Thymus (tissue), 11 donors: ENCODE data around the gene CEP295NL. TPM values are rescaled to one million over a fixed set of nuclear protein-coding genes. Genes with fewer than 3 reads are reported as not detected.

Experiments used
- DNase-seq, 9 donors: peaks; one replicate each; pipeline ENCODE4 v3.0.0-alpha.2; 2013; ENCODE audit warnings: low spot score in 9 of 9, low read depth in 6 of 9, missing footprints in 1 of 9
- H3K27ac ChIP-seq, 2 donors: one replicate each; pipeline ENCODE4 v1.5.1; 2013; ENCODE audit warnings: control low read depth in 1 of 2, low read depth in 1 of 2, low read length in 1 of 2, mild to moderate bottlenecking in 1 of 2, moderate library complexity in 1 of 2
- H3K27me3 ChIP-seq, 2 donors: one replicate each; pipeline ENCODE4 v1.5.1; 2013; ENCODE audit warnings: low read length in 1 of 2; ENCODE audit not compliant: control insufficient read depth in 2 of 2, insufficient read depth in 1 of 2
- H3K36me3 ChIP-seq, 2 donors: one replicate each; pipeline ENCODE4 v1.5.1; 2013; ENCODE audit warnings: low read length in 1 of 2, mild to moderate bottlenecking in 1 of 2, moderate library complexity in 1 of 2; ENCODE audit not compliant: control insufficient read depth in 2 of 2, insufficient read depth in 2 of 2
- H3K4me1 ChIP-seq, 2 donors: one replicate each; pipeline ENCODE4 v1.5.1; 2013; ENCODE audit warnings: low read length in 2 of 2; ENCODE audit not compliant: control insufficient read depth in 2 of 2, insufficient read depth in 2 of 2
- H3K4me3 ChIP-seq, 2 donors: one replicate each; pipeline ENCODE4 v1.5.1; 2013; ENCODE audit warnings: low read length in 2 of 2, control low read depth in 1 of 2, mild to moderate bottlenecking in 1 of 2
- H3K9me3 ChIP-seq, 2 donors: one replicate each; pipeline ENCODE4 v1.5.1; 2013; ENCODE audit warnings: low read length in 1 of 2, mild to moderate bottlenecking in 1 of 2; ENCODE audit not compliant: control insufficient read depth in 2 of 2, insufficient read depth in 1 of 2
- WGBS: extraction: QIAGEN DNeasy Blood & Tissue Kit; methylation state at CpG from one replicate; pipeline ENCODE4 v1.1.7; 2013; 5-methylcytosine and 5-hydroxymethylcytosine counted together
- polyA plus RNA-seq: library from polyadenylated mRNA; stranded (reverse); fragments of 200-250 nt; gene quantifications from one replicate; pipeline ENCODE4 v1.2.3, GENCODE V29; 2013
- total RNA-seq: library from RNA; stranded (reverse); fragments of 120-200 nt; gene quantifications from one replicate; pipeline ENCODE4 v1.2.4, GENCODE V29; 2013
- donor health status: healthy.

Gene CEP295NL
- total and polyA plus RNA-seq, 2 donors, result 0.38 to 0.50 TPM

DNA sequence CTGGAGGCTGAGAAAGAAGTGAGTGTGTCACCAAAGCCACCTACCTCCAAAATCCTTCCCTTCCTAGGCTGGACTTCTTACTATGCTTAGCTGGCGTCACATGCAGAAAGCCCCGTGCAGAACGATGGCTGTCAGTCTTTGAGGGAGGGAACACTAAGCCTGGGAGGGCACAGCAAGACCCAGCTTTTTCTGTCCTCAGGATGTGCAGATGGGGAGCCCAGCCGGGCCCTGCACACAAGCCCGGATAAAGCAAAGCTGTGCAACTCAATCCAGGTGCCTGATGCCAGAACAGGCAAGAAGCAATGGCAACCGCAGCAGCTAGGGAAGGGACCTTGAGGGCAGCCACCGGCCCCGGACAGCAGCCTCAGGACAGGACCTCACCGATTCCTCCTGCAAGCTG lies 48.5 kb downstream of the CEP295NL start:
- Histone ChIP-seq H3K27me3 (no peaks in the 10 kb centered on the region), H3K27ac (no peak overlapping the region), H3K36me3 (peaks cover 46 to 60% of the 10 kb centered on the region in 2 donors), H3K4me3 (no peak overlapping the region), H3K4me1 (no peaks in the 10 kb centered on the region), H3K9me3 (no peaks in the 10 kb centered on the region)
- 96% methylated on average over 9 of the region's 9 CpGs for WGBS
- no peak for DNase-seq

DNA sequence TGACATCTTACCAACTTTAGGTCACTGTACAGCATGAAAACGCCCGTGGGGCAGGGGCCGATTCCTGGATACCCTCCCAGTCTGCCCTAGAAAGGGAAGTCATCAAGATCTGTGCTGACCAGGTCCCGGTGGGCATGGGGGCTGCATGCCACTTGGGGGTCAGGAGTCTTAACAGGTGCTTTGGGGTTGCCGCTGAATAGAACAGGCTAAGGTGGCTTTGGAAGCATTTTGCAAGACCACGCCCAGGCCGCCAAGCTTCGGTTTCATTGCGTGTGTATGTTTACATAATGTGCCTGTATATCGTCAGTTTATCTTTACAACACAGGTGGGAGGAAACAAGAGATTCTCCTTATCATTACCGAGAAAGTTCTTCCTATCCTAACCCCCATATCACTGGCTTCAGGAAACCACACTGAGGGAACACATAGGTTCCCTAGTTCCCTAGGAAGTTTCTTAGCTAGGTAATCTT lies 49.0 kb downstream of the CEP295NL start:
- no peak for DNase-seq
- Histone ChIP-seq H3K27ac (no peak overlapping the region), H3K4me3 (no peak overlapping the region), H3K4me1 (no peaks in the 10 kb centered on the region), H3K9me3 (no peaks in the 10 kb centered on the region), H3K36me3 (peaks cover 46 to 57% of the 10 kb centered on the region in 2 donors), H3K27me3 (no peaks in the 10 kb centered on the region)
- 90% methylated on average over 11 of the region's 11 CpGs for WGBS

- 98% methylated on average over 16 of the region's 16 CpGs for WGBS
- Histone ChIP-seq H3K9me3 (no peaks in the 10 kb centered on the region), H3K4me1 (no peaks in the 10 kb centered on the region), H3K4me3 (no peak overlapping the region), H3K27me3 (no peaks in the 10 kb centered on the region), H3K27ac (no peak overlapping the region), H3K36me3 (peaks cover 46 to 52% of the 10 kb centered on the region in 2 donors)
- DNase-seq, result no peak
Measured at GRCh38 chr17:78852709-78853121, 50.3 kb downstream of the CEP295NL start.

DNA sequence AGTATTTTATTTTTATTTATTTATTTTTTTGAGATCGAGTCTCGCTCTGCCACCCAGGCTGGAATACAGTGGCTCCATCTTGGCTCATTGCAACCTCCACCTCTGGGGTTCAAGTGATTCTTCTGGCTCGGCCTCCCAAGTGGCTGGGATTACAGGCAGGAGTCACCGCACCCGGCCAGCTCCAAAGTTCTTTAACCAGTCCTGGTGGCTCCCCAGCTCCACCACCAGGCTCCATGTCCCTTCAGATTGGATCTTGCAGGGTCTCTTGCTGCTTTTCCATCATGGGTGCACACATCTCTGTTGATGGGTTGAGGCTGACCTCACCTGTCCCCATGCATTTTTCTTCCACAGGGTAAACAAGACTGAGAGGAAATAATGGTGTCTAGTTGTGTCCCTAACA lies 54.0 kb downstream of the CEP295NL start:
- 98% methylated on average over 5 of the region's 5 CpGs for WGBS

DNA sequence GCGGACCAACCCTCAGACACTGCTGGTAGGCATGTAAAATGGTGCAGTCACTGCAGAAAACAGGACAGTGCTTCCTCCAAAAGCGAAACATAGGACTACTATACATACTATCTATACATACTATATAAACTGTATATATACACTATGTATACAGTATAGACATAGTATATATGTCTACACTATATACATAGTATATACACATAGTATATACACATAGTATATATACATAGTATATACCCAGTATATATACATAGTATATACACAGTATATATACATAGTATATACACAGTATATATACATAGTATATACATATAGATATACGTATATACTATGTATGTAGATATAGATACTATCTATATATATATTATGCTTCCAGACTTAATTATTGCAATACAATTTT lies 55.9 kb downstream of the CEP295NL start:
- no peak overlapping the region for H3K27ac ChIP-seq
- 99% methylated on average over 3 of the region's 3 CpGs for WGBS
- no peak for DNase-seq
- no peaks in the 10 kb centered on the region for H3K27me3 ChIP-seq
- H3K4me3 ChIP-seq, result no peak overlapping the region
- peaks cover 2 to 14% of the 10 kb centered on the region in 2 donors for H3K4me1 ChIP-seq
- H3K9me3 ChIP-seq, result no peaks in the 10 kb centered on the region
- H3K36me3 ChIP-seq, result peaks cover 0 to under 1% of the 10 kb centered on the region in 2 donors

More for the DNA sequence above, 54.0 kb downstream of the CEP295NL start:
- Histone ChIP-seq H3K27ac (no peak overlapping the region), H3K9me3 (no peaks in the 10 kb centered on the region), H3K4me1 (peaks cover 0 to 6% of the 10 kb centered on the region in 2 donors), H3K36me3 (peaks cover 10 to 19% of the 10 kb centered on the region in 2 donors), H3K27me3 (no peaks in the 10 kb centered on the region), H3K4me3 (no peak overlapping the region)
- no peak for DNase-seq

GRCh38 chr17:78844301-78845005 lies 58.5 kb downstream of the CEP295NL start:
- no peaks in the 10 kb centered on the region for H3K9me3 ChIP-seq
- 80% methylated on average over 9 of the region's 9 CpGs for WGBS
- H3K27me3 ChIP-seq, result no peaks in the 10 kb centered on the region
- DNase-seq, result no peak
- no peaks in the 10 kb centered on the region for H3K36me3 ChIP-seq
- no peak overlapping the region for H3K27ac ChIP-seq
- H3K4me3 ChIP-seq, result no peak overlapping the region
- H3K4me1 ChIP-seq, result peaks cover 6 to 25% of the 10 kb centered on the region in 2 donors

GRCh38 chr17:78842881-78843565 lies 60.0 kb downstream of the CEP295NL start:
- Histone ChIP-seq H3K4me3 (no peak overlapping the region), H3K27me3 (no peaks in the 10 kb centered on the region), H3K36me3 (peaks cover 0 to under 1% of the 10 kb centered on the region in 2 donors), H3K9me3 (no peaks in the 10 kb centered on the region), H3K4me1 (peaks cover 9 to 35% of the 10 kb centered on the region in 2 donors), H3K27ac (no peak overlapping the region)
- peak in 6 of 9 donors; percentile 45 to 83 (median 66) for DNase-seq
- 81% methylated on average over 10 of the region's 10 CpGs for WGBS

DNA sequence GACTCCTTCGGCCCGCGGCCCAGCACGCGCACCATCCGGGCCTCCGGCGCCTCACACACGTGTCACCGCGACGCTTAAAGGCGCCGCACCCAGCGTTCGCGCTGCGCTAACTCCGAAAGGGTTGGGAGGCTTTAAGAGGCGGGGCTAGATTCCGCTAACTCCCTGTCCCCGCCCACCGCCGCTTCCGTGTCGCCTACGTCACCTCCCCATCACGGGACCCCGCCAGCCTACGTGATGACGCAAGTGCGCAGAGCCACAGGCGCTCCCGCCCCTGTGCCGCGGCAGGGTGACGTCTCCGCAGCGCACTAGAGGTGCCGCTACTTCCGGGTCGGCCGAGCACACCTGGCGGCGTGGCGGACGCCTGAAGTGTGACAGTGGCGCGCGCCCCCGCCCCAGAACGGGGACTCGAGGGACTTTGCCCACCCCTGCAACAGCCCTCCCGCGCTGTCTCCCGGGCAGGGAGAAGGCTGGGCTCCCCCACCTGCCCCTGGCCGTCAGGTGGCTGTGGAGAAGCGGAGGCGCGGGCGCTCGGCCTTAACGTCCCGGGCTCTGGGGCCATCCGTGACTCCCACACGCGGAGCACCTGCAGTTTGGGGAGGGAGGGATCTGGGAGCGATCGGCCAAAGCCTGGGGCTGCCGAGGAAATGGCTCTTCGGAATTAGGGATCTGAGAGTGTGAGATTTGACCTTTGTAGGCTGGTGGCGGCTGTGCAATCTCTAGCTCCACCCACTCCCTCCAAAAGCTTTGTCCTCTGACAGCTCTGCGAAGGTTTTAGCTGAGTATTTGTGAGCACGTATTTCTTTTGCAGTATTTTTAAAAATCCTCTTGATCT lies 62.0 kb downstream of the CEP295NL start, which contains the start of gene USP36:
Gene USP36 (minus strand): TSS at position 35 of the 832 bp plus-strand sequence. CDS start 4,451 bp downstream, outside the sequence.
- peak; percentile 98 to 100 (median 99) for DNase-seq
- H3K4me1 ChIP-seq, result peaks cover 9 to 35% of the 10 kb centered on the region in 2 donors
- WGBS, result under 1% methylated on average over 74 of the region's 74 CpGs
- H3K36me3 ChIP-seq, result peaks cover 9 to 19% of the 10 kb centered on the region in 2 donors
- no peaks in the 10 kb centered on the region for H3K9me3 ChIP-seq
- H3K27me3 ChIP-seq, result no peaks in the 10 kb centered on the region
- H3K4me3 ChIP-seq, result peak within 1 kb of the TSS; percentile 87 to 94
- H3K27ac ChIP-seq, result peak within 1 kb of the TSS; percentile 98
